Measurements from ENCODE around the gene WIPI1. TPM values are rescaled to one million over a fixed set of nuclear protein-coding genes. Genes with fewer than 3 reads are reported as not detected.
A peak's percentile ranks its signal among the peaks of the same experiment; 100 is the strongest.

Gene WIPI1
- total RNA-seq, 4 donors from 2014 or later: 34.7 to 95.7 (median 44.4) TPM

GRCh38 chr17:68383120-68383442 lies 74.2 kb downstream of the WIPI1 start:
- Histone ChIP-seq H3K27me3 (no peaks in the 10 kb centered on the region), H3K4me3 (no peak overlapping the region), H3K4me1 (peaks cover 0 to 8% (median 0%) of the 10 kb centered on the region in 4 donors), H3K9me3 (no peaks in the 10 kb centered on the region), H3K27ac (peak overlapping the region in 2 of 4 donors; percentile 39 to 71), H3K36me3 (no peaks in the 10 kb centered on the region)
- no peak for DNase-seq
- no peak for TF ChIP-seq POLR2A (IDR thresholded peaks at IDR 0.05)
- TF ChIP-seq CTCF (IDR thresholded peaks at IDR 0.05): no peak

GRCh38 chr17:68382582-68383085 lies 74.7 kb downstream of the WIPI1 start:
- Histone ChIP-seq H3K36me3 (no peaks in the 10 kb centered on the region), H3K27ac (peak overlapping the region in 1 of 4 donors; percentile 13), H3K9me3 (no peaks in the 10 kb centered on the region), H3K4me1 (peaks cover 0 to 12% (median 0%) of the 10 kb centered on the region in 4 donors), H3K4me3 (no peak overlapping the region), H3K27me3 (no peaks in the 10 kb centered on the region)
- no peak for DNase-seq
- no peak for TF ChIP-seq POLR2A (IDR thresholded peaks at IDR 0.05)
- no peak for TF ChIP-seq CTCF (IDR thresholded peaks at IDR 0.05)

GRCh38 chr17:68381076-68381900 lies 76.0 kb downstream of the WIPI1 start:
- peak in 1 of 3 donors; percentile 61 for DNase-seq
- no peak for TF ChIP-seq POLR2A (IDR thresholded peaks at IDR 0.05)
- no peak for TF ChIP-seq CTCF (IDR thresholded peaks at IDR 0.05)
- no peaks in the 10 kb centered on the region for H3K9me3 ChIP-seq
- H3K4me3 ChIP-seq: no peak overlapping the region
- H3K36me3 ChIP-seq: no peaks in the 10 kb centered on the region
- peaks cover 0 to 19% (median 0%) of the 10 kb centered on the region in 4 donors for H3K4me1 ChIP-seq
- peak overlapping the region in 3 of 4 donors; percentile 13 to 38 (median 26) for H3K27ac ChIP-seq
- H3K27me3 ChIP-seq: no peaks in the 10 kb centered on the region

- H3K27ac ChIP-seq: peak overlapping the region in 3 of 4 donors; percentile 61 to 96 (median 91)
- TF ChIP-seq CTCF (IDR thresholded peaks at IDR 0.05) (no peak), POLR2A (IDR thresholded peaks at IDR 0.05) (no peak)
- DNase-seq: no peak
Observed at GRCh38 chr17:68379692-68380677, 77.3 kb downstream of the WIPI1 start.

GRCh38 chr17:68379177-68379510 lies 78.2 kb downstream of the WIPI1 start:
- H3K36me3 ChIP-seq: no peaks in the 10 kb centered on the region
- no peak for DNase-seq
- H3K27me3 ChIP-seq: no peaks in the 10 kb centered on the region
- H3K4me1 ChIP-seq: peaks cover 0 to 19% (median 0%) of the 10 kb centered on the region in 4 donors
- TF ChIP-seq CTCF (IDR thresholded peaks at IDR 0.05) (no peak), POLR2A (IDR thresholded peaks at IDR 0.05) (no peak)
- H3K4me3 ChIP-seq: no peak overlapping the region
- H3K9me3 ChIP-seq: no peaks in the 10 kb centered on the region
- peak overlapping the region; percentile 44 to 96 (median 76) for H3K27ac ChIP-seq

More at GRCh38 chr17:68379692-68380677, 77.3 kb downstream of the WIPI1 start:
- Histone ChIP-seq H3K4me1 (peaks cover 0 to 19% (median 0%) of the 10 kb centered on the region in 4 donors), H3K4me3 (no peak overlapping the region), H3K36me3 (no peaks in the 10 kb centered on the region), H3K27me3 (no peaks in the 10 kb centered on the region), H3K9me3 (no peaks in the 10 kb centered on the region)

Data from Peyer's patch (tissue), 4 donors.